ENCODE measurements around the gene HOXB8. TPM values are rescaled to one million over a fixed set of nuclear protein-coding genes. Genes with fewer than 3 reads are reported as not detected.

Gene HOXB8
- total and polyA plus RNA-seq, 2 of the 13 experiments (the other 11 are each of a cell fraction or from before 2014, with no cell fraction given), result not detected

GRCh38 chr17:48590607-48591161 lies 24.4 kb downstream of the HOXB8 start:
- Histone ChIP-seq H3K79me2 (ENCODE audit: insufficient read depth, low read length) (no peaks in the 10 kb centered on the region), H3K4me1 (ENCODE audit: insufficient read depth, low read length) (peaks cover 11% of the 10 kb centered on the region; the same call in 1 of the 2 replicates), H3K27ac (ENCODE audit: extremely low read length, insufficient read depth, low read length) (no peak overlapping the region), H2AFZ (ENCODE audit: low read length) (no peak overlapping the region), H3K4me2 (ENCODE audit: low read depth, low read length) (no peak overlapping the region), H3K9me3 (ENCODE audit: low read length) (no peaks in the 10 kb centered on the region), H3K36me3 (replicated peaks in 1 of 2; ENCODE audit: control insufficient read depth in 1 of 2, insufficient read depth in 2 of 2, low read length in 2 of 2) (no peaks in the 10 kb centered on the region), H4K20me1 (ENCODE audit: insufficient read depth, low read length) (no peaks in the 10 kb centered on the region; the same call in 1 of the 2 replicates), H3K4me3 (replicated peaks in 1 of 3; ENCODE audit: insufficient read depth in 1 of 3, low read depth in 2 of 3, low read length in 3 of 3) (no peak overlapping the region), H3K27me3 (ENCODE audit: control insufficient read depth in 1 of 2, insufficient read depth in 2 of 2, low read length in 2 of 2) (peaks cover 34 to 91% of the 10 kb centered on the region in 2 experiments), H3K9ac (ENCODE audit: insufficient read depth, low read depth, low read length) (no peak overlapping the region)
- TF ChIP-seq IRX3 (CRISPR knock-in tag; IDR thresholded peaks at IDR 0.05; ENCODE audit: borderline replicate concordance, low read depth) (no peak), ELF3 (CRISPR knock-in tag; IDR thresholded peaks at IDR 0.05) (no peak), ZNF572 (CRISPR knock-in tag; IDR thresholded peaks at IDR 0.05) (no peak), CHD2 (IDR thresholded peaks at IDR 0.05; ENCODE audit: low read depth, low read length) (no peak), ZNF34 (CRISPR knock-in tag; IDR thresholded peaks at IDR 0.05; ENCODE audit: borderline replicate concordance) (no peak), MTA3 (CRISPR knock-in tag; IDR thresholded peaks at IDR 0.05) (no peak), ZNF550 (CRISPR knock-in tag; IDR thresholded peaks at IDR 0.05; ENCODE audit: borderline replicate concordance) (no peak), ZSCAN5A (CRISPR knock-in tag; IDR thresholded peaks at IDR 0.05; ENCODE audit: borderline replicate concordance) (no peak)
- TF ChIP-seq, protein P1, sequence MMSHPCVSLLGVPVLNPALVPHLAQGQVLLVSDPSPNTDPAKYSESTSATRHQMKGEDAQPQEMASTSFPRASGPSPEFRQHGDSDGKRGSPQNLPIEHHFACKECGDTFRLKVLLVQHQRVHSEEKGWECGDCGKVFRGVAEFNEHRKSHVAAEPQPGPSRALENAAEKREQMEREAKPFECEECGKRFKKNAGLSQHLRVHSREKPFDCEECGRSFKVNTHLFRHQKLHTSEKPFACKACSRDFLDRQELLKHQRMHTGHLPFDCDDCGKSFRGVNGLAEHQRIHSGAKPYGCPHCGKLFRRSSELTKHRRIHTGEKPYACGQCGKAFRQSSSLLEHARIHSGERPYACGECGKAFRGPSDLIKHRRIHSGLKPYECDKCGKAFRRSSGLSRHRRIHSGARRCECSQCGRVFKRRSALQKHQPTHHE (CRISPR knock-in tag; IDR thresholded peaks at IDR 0.05; ENCODE audit: borderline replicate concordance), result no peak
- in situ Hi-C loops (cut with HindIII; ENCODE audit: extremely low pct_ligation_motif_present, low pct_unique_long_range_greater_than_20kb) (no loop called here), intact Hi-C loops (cut with micrococcal nuclease; ENCODE audit: unreplicated experiment) (no loop called here)
- DNase-seq (ENCODE audit: low spot score), result no peak
- BruUV-seq (replicated peaks), result no TSS peak
- no peak for FAIRE-seq
- no peak for ATAC-seq
- ChIA-PET POLR2A (no interaction called here), CTCF (ENCODE audit: low intra/inter-chr PET ratio, low total read pairs) (no interaction called here)

All from HepG2 (cell line).